D721Med (cell line): ENCODE results near the gene PSKH1.

Experiments
- DNase-seq: peaks from one replicate; pipeline ENCODE4 v3.0.0; 2011; ENCODE audit warnings: low spot score; ENCODE audit not compliant: insufficient read length
- FAIRE-seq: peaks from 2 replicates; lab custom pipeline; 2011; peaks lifted over from hg19 to GRCh38; lab: Jason Lieb, UNC
- CTCF ChIP-seq: IDR thresholded peaks from 2 replicates; pipeline ENCODE4 v1.5.1; 2012; ENCODE audit warnings: mild to moderate bottlenecking, control low read depth; ENCODE audit not compliant: insufficient read depth; ENCODE audit errors: missing control alignments

PSKH1 gene

DNA sequence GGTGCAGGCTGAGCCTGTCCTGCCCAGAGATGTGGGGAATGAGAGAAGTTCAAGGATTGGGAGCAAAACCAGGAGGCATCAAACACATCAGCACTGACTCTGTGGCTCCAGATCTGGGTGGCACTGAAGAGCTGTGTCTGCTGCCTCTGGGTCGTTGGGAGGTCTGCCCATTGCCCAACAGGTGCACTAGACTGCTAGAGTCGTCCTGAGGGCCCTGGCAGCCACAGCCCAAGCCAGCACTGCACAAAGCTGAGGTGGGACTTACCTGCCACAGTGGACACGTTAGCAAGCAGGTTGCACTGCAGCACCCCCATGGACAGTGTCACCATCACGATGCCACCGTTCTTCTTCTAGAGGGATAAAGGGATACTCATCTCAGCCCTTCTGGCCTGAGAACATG is 84.0 kb downstream of the PSKH1 start:
- DNase-seq (no peak), FAIRE-seq (no peak)
- TF ChIP-seq CTCF, result no peak

- DNase-seq (no peak), FAIRE-seq (no peak)
Observed at GRCh38 chr16:67977469-67978227, 84.6 kb downstream of the PSKH1 start.

More at GRCh38 chr16:67977469-67978227, 84.6 kb downstream of the PSKH1 start:
- no peak for TF ChIP-seq CTCF
